ENCODE results near the gene HS3ST3B1.

DNA sequence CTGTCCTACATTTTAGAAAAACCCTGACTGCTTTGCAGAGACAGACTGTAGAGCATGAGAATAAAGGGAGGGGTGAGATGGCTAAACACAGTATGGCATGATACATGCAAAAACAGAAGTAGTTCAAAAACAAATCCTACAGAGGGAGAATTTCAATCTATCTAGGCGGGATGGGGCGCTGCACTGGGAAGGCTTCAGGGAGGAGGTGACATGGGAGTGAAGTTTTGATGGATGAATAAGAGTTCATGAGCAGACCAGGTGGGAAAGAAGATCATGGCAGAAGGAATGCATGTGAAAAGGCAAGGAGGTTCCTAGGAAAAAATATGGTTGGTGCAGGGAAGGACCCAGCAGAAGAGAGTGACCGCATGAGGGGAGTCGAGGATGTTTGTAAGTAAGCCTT is 19.2 kb downstream of the HS3ST3B1 start:
- TF ChIP-seq EZH2phosphoT487 (IDR thresholded peaks at IDR 0.05; ENCODE audit: borderline replicate concordance, low read depth), result no peak
- no peak for TF ChIP-seq CTCF (IDR thresholded peaks at IDR 0.05)
- no peak for TF ChIP-seq RAD21 (IDR thresholded peaks at IDR 0.05; ENCODE audit: low read length)
- TF ChIP-seq, protein P1, sequence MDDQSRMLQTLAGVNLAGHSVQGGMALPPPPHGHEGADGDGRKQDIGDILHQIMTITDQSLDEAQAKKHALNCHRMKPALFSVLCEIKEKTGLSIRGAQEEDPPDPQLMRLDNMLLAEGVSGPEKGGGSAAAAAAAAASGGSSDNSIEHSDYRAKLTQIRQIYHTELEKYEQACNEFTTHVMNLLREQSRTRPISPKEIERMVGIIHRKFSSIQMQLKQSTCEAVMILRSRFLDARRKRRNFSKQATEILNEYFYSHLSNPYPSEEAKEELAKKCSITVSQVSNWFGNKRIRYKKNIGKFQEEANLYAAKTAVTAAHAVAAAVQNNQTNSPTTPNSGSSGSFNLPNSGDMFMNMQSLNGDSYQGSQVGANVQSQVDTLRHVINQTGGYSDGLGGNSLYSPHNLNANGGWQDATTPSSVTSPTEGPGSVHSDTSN (IDR thresholded peaks at IDR 0.05), result no peak
- no peak for TF ChIP-seq TEAD4 (IDR thresholded peaks at IDR 0.05; ENCODE audit: borderline replicate concordance, insufficient read depth)
- no peak for TF ChIP-seq POLR2AphosphoS5 (IDR thresholded peaks at IDR 0.05; ENCODE audit: low read depth, low read length)
- TF ChIP-seq MXI1 (IDR thresholded peaks at IDR 0.05; ENCODE audit: low read depth, low read length), result no peak
- TF ChIP-seq EP300 (IDR thresholded peaks at IDR 0.05; ENCODE audit: borderline replicate concordance in 1 of 2, low read depth in 1 of 2, low read length in 1 of 2), result no peak
- TF ChIP-seq GATA2 (CRISPR knock-in tag; IDR thresholded peaks at IDR 0.05), result no peak
- TF ChIP-seq, protein P2, sequence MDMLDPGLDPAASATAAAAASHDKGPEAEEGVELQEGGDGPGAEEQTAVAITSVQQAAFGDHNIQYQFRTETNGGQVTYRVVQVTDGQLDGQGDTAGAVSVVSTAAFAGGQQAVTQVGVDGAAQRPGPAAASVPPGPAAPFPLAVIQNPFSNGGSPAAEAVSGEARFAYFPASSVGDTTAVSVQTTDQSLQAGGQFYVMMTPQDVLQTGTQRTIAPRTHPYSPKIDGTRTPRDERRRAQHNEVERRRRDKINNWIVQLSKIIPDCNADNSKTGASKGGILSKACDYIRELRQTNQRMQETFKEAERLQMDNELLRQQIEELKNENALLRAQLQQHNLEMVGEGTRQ (IDR thresholded peaks at IDR 0.05; ENCODE audit: borderline replicate concordance, low read depth, low read length), result no peak
- no peak for TF ChIP-seq YY1 (IDR thresholded peaks at IDR 0.05; ENCODE audit: low read depth)

Data from SK-N-SH (cell line).